ENCODE data around the gene HSPB2.

The HSPB2 gene

DNA sequence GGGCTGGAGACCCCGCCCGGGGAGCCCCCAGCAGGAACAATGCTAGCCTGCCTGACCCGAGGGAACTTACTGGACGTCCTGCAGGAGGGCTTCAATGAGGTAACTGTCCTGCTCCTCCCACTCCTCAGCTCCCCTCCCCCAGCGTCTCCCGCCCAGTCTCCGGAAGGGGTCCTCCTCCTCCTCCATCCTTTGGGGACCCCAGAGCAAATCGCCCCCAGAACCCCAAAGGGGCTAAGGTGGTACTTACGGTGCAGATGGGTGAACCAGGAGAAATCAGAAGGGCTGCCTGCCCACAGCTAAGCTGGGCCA lies 24.9 kb downstream of the HSPB2 start:
- peak in 1 of 3 donors; percentile 13 for DNase-seq (ENCODE audit: low read depth in 3 of 3, low spot score in 1 of 3)

DNA sequence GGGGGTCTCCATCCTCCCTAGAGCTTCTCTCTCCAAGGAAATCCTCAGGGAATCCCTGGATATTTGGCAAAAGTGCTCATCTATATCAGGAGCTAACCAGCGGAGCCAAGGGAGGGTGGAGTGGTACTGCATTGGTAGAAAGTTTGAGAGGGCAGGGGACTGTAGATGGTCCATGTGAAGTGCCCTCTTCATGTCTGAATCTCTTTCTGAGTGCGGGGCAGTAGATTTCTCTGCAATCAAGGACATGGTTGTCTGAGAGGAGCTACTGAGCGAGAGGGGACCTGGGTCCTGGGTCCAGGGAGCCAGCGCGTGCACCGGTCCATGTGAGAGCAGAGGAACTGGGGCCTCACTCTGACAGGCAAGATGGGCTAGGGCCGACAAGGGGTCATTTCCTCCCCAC lies 25.3 kb downstream of the HSPB2 start:
- no peak for DNase-seq (ENCODE audit: low read depth in 3 of 3, low spot score in 1 of 3)

DNA sequence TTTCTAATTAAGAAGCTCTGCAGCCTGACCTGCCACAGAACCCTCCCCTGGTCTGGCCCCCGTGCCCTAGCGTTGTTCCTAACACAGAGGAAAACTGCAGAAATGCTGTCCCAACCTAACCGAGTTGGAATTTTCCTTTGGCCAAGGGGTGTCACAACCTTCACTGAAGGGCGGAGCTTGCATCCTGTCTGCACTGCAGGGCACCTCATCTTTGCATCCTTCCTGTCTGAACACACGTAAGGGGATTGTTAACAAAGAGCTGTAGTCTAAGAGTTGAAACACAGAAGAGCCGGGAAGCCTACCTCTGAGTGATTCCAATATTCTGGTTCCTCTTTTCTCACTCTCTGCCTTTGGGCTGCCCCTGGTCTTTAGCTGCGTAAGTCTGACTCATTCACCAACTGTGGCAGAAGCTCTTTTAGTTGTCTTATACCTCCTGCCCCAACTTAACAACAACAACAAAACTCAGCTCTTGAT lies 26.2 kb downstream of the HSPB2 start:
- no peak for DNase-seq (ENCODE audit: low read depth in 3 of 3, low spot score in 1 of 3)

DNA sequence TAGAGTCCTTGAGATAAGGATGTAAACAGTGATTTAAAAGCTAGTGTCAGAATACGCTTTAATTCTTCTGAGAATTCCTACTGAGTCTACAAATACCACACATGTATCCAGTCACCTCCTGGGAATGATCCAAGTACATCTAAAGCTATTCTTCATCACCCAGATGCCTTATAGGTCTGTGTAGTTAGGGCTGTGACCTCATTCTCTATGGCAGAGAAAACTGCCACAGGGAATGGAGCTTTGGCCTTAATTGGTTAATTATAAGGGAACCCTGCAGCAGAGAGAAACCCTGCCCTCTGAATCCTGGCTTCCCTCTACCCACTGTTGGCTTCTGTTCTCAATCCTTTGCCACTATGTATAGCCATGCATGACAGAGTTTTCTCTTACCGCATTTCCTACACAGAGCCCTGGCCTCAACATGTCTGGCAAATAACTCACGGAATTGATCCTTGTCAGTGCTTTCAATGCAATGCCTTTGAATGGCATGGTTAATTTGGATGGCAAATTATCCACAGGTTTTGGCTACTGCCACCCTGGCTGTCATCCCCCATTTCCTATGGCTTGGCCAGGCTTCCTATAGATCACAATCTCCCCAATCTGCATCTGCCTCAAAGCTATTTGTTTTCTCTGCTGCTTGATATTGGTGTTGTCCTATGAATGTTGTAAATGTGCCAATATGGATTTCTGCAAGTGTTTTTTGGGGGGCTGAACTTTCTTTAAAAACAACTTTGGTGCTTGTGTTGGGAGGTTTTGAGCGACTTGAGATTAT lies 27.5 kb downstream of the HSPB2 start:
- no peak for DNase-seq (ENCODE audit: low read depth in 3 of 3, low spot score in 1 of 3)

DNA sequence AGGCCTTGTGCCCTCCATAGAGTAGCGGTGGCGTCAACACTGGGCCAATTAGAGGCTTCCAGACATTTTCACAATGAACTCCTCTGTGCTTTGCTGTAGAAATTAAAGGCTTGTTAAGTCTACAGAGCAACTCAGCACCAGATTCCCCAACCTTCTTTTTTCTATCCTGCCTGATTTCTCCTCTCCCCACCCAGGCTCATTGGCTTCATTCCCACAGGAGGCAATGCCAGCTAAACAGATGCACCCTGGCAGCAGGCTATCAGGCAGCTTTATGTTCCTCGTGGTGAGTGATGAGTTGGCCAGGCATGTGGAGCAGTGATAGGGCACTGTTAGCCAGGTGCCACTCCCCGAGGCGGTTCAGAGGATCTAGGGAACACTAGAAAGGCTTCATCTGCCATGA lies 29.4 kb downstream of the HSPB2 start:
- no peak for DNase-seq (ENCODE audit: low read depth in 3 of 3, low spot score in 1 of 3)

DNA sequence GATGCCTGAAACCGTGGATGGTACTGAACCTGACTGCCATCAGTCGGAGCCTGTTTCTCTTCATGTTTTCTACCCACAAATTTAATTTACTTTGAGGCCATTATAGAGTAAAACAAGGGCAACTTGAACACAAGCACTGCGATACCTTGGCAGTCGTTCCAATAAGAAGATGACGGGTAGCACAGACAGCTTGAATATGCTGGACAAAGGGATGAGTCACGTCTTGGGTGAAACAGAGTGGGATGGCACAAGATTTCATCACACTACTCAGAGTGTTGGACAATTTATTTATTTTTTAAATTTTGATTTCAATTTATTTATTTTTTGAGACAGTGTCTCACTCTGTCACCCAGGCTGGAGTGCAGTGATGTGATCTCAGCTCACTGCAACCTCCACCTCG lies 30.3 kb downstream of the HSPB2 start:
- DNase-seq (ENCODE audit: low read depth in 3 of 3, low spot score in 1 of 3): no peak

DNA sequence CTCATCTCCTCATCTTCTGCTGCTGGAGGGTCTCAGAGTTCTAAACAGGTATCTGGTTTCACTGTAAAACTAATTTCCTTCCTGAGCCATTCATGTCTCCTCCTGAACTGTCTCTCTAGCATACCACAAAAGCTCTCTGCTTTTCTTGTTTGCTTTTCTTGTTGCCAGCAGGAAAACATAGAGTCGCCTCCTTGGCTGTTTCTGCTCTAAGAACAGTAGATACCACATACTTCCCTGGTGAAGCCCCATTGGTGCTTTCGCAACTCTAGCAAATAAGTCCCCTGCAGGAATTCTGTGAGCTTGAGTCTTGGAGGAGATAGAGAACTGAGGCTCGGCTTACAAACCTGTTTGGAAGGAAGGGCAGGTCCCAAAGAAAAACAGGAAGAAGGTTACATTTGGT lies 31.6 kb downstream of the HSPB2 start:
- DNase-seq (ENCODE audit: low read depth in 3 of 3, low spot score in 1 of 3): no peak

DNA sequence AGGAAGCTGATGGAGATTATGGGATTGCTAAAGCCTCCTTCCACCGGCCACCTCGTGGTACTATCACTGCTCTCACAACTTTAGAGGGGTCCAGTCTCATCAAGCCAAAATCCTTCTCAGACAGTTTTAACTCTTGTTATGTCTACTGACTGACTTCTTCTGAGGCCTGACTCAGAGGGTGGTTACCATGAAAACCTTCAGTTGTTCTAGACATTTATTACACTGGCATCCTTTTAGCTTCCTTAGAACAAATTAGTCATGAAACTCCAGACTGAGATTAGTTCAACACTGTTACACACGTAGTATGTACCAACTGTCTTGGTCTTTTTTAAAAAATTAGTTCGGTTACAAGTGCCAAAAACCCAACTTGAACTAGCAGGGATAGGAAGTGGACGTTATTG lies 32.1 kb downstream of the HSPB2 start:
- no peak for DNase-seq (ENCODE audit: low read depth in 3 of 3, low spot score in 1 of 3)

DNA sequence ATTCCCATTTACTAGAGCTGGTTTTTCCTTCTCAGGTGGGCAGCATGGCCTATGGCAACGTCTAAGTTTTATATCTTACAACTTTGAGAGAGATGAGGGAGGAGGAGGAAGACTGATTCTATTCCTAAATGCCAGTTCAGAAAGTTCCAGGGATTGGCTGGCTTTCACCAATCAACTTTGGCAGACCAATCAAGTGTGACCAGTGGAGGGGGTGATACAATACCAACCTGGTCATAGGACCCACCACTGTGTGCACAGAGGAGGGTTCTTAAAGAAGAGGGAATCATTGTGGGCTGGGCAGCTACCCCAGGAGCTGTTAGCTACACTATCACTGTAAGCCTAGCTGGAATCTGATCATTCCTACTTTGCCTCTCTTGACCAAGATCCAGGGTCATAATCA lies 32.7 kb downstream of the HSPB2 start:
- no peak for DNase-seq (ENCODE audit: low read depth in 3 of 3, low spot score in 1 of 3)

DNA sequence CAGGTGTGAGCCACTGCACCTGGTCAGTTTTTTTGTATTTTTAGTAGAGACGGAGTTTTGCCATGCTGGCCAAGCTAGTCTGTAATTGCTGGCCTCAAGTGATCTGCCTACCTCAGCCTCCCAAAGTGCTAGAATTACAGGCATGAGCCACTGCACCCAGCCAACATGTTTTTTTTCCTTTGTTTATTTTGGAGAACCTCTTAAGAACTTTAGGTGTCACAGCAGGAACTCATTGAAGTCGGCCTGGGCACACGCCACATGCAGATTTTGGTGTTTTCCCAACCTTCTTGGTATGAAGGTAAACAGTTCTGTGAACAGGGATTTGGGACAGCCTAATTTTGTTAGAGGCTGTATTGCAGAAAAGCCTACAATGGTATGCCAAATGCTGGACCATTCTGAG lies 34.0 kb downstream of the HSPB2 start:
- no peak for DNase-seq (ENCODE audit: low read depth in 3 of 3, low spot score in 1 of 3)

DNA sequence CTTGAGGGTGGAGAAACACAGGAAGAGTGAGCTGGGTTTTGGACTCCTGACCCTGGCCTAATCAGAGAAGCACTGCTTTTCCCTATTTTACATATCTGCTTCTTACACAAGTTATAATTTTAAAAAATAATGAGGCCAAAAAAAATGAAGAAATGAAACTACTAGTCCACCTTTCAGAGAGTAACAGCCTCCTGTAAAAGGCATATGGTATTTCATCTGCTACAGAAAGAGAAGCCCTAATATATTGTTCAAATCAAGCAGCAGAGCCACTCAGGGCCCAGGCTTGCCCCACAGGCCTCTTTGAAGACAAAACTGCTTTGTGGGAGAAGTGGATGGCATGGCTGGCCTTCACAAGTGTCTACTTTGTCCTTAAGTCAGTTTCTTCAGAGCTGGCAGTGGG lies 34.6 kb downstream of the HSPB2 start:
- no peak for DNase-seq (ENCODE audit: low read depth in 3 of 3, low spot score in 1 of 3)

DNA sequence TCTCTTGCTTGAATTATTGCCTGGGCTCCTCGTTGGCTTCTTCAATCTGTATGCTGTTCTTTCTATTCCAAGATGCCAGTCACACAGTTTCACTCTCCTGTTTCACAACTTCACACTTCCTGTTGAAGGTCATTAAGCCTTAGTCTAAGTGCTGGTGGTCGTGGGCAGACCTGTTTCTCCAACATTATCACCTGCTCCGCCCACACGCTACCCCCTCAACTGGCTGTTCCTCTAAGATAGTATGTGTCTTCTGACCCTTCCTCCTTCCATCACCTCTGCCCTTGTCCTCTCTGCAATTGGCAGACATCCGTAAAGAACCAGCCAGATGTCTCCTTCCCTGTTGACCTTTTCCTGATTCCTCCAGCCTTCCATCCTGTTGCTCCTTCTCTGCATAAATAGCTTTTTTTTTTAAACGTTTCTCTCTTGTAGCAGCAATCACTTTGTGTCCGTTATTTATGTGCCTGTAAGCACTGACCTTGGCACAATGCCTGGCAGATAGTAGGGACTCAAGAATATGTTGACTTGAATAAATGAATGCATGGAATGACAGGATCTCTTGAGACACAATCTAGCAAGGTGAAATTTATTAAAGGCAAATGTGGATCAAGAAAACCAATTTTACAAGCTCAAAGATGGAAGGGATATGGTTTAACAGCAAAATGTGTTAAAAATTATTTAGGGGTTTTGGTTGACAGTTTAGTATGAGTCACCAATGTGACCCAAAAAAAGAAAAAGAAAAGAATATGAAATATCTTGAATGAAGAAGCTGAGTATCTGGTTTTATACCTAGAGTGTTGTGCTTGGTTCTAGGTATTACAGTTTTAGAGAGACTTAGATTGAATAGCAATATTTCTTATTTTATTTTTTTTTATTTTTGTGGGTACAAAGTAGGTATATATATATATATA lies 37.2 kb downstream of the HSPB2 start:
- no peak for DNase-seq (ENCODE audit: low read depth in 3 of 3, low spot score in 1 of 3)

DNA sequence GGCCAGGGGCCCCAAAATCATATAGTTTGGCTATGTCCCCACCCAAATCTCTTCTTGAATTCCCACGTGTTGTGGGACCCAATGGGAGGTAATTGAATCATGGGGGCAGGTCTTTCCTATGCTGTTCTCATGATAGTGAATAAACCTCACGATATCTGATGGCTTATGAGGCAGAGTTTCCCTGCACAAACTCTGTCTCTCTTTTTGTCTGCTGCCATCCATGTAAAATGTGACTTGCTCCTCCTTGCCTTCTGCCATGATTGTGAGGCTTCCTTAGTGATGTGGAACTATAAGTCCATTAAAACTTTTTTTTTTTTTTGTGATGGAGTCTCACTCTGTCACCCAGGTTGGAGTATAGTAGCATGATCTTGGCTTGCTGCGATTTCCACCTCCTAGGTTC lies 39.0 kb downstream of the HSPB2 start:
- no peak for DNase-seq (ENCODE audit: low read depth in 3 of 3, low spot score in 1 of 3)

DNA sequence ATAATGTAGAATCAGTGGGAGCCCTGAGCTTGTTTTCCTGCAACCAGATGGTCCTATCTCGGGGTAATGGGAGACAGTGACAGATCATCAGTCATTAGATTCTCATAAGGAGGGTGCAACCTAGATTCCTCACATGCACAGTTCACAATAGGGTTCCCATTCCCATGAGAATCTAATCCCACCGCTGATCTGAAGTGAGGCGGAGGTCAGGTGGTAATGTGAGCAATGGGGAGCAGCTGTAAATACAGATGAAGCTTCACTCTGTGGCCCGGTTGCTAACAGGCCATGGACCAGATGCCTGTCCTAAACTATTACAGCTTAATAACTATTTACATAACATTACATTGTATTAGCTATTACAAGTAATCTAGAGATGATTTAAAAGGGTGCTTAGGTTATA lies 41.6 kb downstream of the HSPB2 start:
- no peak for DNase-seq (ENCODE audit: low read depth in 3 of 3, low spot score in 1 of 3)

DNA sequence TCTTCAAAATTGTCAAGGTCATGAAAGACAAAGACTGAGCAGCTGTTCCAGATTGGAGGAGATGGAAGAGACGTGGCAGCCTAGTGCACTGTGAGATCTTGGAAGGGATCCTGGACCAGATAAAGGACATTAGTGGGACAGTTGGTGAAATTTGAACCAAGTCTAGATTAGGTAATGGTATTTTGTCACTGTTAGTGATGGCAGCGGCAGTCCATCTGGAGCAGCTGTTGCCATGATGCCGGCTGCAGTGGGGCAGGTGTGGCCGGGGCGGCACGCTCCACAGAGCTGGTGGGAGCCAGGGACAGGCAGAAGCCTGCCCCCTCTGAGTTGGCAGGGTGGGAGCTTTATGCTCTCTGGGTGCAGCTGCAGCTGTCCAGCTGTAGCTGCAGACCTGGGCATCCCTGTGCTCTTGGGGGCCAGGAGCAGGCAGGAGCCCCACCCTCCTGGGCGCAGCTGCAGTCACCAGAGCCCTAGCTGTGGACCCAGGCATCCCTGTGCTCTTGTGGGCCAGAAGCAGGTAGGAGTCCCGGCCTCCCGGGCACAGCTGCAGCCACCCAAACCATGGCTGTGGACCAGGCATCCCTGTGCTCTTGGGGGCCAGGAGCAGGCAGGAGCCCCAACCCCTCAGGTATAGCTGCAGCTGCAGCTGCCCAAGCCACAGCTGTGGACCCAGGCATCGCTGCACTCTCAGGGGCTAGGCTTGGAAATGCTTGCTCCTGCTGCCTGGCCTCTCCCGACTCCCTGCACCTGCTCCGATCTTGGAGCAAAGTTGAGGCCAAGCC lies 45.3 kb downstream of the HSPB2 start:
- DNase-seq (ENCODE audit: low read depth in 3 of 3, low spot score in 1 of 3): no peak

DNA sequence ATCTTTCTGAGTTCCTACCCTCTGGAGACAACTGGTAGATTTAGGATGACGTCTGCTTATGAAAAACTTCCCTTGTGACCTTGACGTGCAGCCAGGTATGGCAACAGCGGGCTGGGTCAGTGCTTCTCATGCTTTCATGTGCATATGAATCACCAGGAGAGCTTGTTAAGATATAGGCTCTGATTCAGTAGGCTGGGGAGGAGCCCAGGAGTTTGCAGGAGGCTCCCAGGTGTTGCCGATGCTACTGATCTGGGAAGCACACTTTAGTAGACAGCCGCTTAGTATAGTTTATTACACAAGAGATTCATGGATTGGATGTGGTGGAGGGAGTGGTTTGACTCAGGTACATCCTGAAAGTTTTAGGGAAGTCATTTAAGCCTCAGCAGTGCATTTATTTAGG lies 48.4 kb downstream of the HSPB2 start:
- no peak for DNase-seq (ENCODE audit: low read depth in 3 of 3, low spot score in 1 of 3)

DNA sequence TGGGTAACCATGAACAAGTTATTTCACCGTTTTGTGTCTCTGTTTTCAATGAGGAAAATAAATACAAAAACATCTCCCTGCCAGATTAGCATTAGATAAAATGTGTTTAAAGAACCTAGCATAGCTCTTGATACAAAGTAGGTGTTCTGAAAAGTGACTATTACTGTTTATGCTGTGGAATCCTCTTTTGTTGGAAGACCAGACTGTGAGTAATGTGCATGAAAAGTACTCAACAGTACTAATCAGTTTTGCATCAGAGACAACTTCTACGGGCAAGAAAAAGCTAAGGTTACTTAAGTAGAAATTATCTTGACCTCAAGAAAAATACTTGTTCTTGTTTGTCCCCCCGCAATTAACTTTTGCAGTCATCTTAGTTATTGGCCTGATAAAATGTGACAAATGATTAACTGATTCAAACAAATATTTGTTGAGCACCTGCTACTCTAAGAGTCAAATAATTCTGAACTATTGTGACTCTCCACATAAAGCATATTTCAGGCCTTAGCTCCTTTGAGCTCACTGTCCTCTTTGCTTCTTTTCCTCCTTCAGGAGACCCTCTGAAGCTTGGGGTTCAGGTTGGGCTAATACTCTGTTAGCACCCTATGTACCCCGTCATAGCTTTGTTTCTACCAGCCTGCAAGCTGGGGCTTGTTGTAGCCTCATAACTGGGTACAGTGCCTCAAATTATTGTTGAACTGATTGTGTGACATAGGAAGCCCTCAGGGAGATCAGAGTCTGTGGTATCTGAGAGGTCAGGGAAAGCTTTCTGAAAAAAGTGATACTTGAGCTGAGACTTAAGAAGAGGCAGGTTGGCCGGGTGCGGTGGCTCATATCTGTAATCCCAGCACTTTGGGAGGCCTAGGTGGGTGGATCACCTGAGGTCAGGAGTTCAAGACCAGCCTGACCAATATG lies 49.1 kb downstream of the HSPB2 start:
- no peak for DNase-seq (ENCODE audit: low read depth in 3 of 3, low spot score in 1 of 3)
